NCI-H2081 (cell line): ENCODE data around the gene VTI1B.
"Not testable (repeated sequence)": the region's sequence is repeated elsewhere in the genome, so short reads cannot be mapped to it uniquely, and the experiment has no call there.

Source experiments
- DNase-seq, 2 experiments: peaks; one replicate each; lab custom pipeline; 2025; lab: John Stamatoyannopoulos, UW

VTI1B gene, protein sequence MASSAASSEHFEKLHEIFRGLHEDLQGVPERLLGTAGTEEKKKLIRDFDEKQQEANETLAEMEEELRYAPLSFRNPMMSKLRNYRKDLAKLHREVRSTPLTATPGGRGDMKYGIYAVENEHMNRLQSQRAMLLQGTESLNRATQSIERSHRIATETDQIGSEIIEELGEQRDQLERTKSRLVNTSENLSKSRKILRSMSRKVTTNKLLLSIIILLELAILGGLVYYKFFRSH

DNA sequence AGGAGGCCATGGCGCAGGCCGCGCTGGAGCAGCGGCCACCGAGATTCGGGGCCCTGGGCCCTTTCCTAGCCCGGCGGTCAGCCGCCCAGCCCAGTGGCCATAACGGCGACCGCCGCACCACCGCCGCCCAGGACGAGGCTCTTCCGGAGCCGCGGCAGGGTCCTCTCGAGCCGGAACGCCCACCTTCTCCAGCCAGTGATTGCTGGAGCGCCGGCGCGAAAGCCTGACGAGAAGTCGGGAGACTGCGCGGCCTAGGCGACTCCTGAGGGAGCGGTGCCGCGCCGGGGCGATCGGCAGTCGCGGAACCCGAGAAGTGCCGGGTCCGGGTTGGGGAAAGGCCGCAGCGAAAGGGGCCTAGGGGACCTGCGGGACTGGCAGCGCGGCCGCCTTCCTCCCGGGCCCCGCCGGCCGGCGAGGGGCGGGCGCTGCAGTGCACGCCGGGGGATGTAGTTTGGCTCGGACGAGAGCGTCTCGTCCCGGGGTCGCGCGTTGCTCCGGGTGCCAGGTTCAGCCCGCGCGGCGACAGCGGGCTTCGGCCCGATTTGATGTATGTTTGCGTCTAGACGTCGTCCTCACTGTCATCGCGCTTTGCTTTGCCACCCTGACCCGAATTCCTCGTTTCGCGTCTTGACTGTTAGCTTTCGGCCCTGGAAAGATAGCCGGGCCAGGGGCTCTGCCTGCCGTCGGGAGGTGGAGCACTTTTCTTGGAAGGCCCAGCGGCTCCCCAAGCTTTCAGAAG, at the start of gene VTI1B:
TSS of gene VTI1B (minus strand) at position 153 of the 739 bp plus-strand sequence. CDS start at position 10, 143 bp downstream.
- DNase-seq = peak; percentile 76 to 77

DNA sequence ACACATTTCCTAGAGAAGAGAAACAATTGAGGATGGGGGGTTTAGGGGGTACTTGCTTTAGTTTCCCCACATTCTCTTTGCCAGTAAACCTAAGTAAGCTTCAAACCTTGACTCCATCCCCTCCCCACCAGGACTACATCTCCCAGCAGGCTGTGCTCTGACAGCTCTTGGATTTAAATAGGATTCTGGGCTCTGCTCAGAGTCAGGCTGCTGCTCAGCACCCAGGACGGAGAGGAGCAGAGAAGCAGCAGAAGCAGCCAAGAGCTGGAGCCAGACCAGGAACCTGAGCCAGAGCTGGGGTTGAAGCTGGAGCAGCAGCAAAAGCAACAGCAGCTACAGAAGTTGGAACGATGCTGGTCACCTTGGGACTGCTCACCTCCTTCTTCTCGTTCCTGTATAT, 47.9 kb upstream of the VTI1B start:
- DNase-seq = no peak

DNA sequence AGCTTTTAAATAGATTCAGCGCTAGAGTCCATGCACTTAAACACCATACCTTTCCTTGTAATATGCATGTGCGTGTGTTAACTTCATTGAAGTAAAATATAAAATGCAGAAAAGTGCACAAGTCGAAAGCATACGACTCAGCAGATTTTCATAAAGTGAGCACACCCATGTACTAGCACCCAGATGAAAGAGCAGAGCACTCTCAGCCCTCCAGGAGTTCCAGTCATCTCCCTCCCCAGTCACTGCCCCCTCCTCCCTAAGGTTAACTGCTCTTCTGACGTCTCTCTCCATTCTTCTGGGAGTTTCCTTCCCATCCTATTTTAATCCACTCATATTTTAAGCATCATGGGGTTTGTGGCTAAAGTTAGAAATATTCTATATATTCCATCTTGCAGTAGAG, 47.4 kb upstream of the VTI1B start:
- no peak for DNase-seq

DNA sequence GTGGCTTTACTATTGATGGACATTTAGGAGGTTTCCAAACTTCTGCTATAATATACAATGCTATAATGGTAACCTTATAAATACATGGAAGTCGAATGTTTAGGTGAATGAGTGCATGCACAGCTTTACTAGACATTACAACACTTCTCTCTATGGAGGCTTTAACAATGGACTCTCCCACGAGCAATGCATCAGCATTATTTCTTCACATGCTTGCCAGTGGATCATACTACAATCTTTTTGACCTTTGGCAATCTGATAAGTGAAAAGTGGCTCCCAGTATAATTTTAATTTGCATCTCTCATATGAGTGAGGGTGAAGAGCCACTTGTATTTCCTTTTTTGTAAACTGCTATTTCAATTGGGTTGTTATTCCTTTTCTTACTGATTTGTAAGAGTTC, 45.4 kb upstream of the VTI1B start:
- DNase-seq = no peak

DNA sequence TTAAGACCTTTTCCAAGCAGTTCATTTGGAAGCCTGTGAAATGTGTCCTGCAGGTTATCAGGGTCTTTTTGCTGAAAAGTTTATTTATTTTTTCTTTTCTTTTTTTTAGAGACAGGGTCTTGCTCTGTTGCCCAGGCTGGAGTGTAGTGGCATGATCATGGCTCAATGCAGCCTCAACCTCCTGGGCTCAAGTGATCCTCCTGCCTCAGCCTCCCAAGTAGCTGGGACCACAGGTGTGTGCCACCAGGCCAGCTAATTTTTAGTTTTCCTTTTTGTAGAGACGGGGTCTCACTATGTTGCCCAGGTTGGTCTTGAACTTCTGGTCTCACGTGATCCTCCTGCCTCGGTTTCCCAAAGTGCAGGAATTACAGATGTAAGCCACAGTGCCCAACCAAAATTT, 45.0 kb upstream of the VTI1B start:
- not testable (repeated sequence) for DNase-seq

DNA sequence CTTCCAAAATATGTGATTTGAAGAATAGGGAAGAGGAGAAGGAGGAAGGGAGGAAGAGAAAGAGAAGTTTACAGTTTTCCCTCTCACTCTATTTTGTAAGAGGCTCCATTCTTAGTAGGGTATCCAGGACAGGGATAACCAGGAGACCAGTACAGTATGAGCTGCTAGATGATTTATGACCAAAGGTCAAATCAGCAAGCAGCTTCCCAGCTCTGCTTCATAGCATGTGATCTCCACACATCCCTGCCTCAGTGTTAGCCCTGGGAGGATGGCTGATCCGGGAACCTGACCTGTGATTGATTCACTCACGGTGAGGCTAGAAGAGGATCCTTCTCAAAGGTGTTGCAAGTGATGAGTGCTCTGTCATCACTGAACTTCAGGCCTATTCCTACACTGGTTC, 43.8 kb upstream of the VTI1B start:
- DNase-seq = no peak

DNA sequence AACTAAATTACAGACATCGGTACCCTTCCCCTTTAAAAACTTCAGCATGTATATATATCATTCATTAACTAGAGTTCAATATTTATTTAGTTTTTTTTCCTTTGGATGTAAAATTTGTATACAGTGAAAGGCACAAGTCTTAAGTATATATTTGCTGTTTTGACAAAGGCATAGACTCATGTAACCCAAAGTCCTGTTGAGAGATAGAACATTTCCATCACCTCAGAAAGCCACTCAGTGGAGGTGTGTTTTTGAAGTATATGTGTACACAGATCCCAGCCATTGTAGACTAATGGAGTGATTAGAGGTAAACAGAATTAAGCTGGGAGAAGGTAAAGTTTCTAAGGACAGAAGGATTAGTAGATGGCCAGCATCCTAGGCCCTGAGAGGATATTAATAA, 42.6 kb upstream of the VTI1B start:
- no peak for DNase-seq

DNA sequence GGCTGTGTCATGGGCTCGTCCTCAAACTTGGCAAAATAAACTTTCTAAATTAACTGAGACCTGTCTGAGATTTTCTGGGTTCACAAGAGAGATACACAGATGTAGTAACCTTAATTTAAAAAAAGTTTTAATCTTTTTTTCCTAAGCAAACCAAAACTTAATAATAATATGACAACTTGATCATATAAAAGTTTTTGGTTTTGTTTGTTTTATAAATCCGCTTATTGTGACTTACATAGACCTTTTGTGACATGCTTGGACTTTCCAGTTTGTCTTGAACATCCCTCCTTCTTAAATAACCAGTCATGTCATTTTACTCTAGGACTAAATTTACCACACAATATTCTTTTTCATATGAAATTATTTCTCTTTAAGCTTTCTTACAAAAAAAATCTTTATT, 35.8 kb upstream of the VTI1B start:
- no peak for DNase-seq

DNA sequence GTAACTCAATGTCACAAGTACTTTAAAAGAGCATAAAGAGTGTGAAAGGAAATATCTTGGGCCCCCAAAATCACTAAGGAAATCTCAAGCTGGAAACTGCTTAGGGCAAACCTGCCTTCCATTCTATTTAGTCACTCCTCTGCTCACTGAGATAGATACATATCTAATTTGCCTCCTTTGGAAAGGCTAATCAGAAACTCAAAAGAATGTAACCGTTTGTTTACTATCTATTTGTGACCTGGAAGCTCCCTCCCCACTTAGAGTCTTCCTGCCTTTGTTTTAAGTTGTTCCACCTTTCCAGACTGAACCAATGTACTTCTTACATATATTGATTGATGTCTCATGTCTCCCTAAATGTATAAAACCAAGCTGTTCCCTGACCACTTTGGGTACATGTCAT, 35.4 kb upstream of the VTI1B start:
- DNase-seq = not testable (repeated sequence)

DNA sequence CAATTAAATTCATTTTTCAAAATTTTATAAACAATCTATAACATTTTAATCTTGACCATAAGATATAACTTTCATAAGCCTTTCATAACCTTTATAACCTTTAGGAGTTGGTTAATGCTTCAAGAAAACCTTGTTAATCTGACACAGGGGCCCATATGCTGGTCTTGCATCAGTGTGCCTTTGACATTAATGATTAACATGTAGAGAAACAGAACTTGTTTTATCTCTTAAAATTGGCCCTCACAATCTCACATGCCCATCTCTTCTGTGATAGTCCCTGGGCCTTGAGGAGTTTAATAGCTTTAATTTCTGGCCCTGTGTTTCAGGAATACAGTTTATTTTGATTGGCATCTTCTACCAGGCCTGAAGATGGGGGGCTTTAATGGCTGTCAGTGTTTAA, 34.9 kb upstream of the VTI1B start:
- DNase-seq = not testable (repeated sequence)

DNA sequence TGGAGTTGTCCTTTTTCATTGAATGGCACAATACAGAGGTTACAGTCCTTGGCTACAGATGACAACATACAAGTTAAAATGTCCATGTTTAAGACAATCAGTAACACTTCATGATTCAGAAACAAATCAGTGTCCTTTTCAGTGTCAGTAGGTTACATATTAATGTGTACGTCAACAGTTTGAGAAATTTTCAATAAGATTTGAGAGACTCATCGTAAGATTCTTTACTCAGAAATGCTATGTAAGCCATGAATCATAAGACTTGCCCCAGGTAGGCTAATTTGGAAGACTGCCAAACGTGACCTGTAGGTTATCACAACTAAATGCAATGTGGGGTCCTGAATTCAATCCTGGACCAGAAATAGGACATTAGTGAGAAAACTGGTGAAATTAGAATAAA, 30.8 kb upstream of the VTI1B start:
- DNase-seq = no peak

DNA sequence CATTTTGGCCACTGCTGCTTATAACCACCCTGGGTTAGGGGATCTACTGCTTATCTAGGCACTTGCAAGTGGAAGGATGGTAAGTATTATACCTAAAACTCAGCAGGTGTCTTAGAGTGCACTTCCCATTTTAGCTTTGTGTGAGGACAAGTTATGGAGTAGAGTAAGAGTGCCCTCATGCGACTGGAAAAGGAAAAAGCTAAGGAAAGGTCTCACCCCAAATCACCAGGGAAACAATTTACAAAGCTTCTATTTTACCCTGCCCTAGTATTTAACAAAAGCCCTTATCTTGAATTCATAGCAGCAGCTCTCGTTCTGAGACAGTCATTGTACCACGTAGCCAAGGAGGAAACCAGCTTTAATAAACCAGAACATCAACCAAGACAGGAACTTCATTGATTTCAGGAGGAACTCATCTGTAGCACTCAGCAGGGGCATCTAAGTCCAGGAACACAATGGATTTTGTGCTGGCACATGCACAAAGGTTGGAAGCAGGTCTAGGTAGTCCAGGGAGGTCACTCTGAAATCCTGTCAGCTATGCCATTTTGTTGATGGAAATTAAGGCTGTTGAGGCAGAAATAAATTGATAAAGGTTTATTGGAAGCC, 30.2 kb upstream of the VTI1B start:
- peak; percentile 58 to 79 for DNase-seq

DNA sequence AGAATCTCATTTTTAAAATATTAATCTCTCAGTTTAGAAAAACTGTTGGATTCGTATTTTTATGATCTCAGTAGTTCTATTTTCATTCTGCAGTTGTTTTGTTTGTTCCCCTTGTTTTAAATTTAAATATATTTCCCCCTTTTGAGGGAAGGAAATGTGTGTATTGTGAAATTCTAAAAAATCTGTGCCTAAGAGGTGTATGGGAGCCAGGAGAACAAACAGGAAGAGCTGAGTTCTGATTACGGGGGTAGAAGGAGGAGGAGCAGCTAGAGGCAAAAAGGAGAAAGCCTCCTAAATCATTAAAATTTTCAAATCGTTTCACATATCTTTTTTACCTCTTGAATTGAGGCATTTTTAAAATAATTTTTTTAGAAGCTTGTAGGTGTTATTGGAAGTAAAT, 29.6 kb upstream of the VTI1B start:
- no peak for DNase-seq

DNA sequence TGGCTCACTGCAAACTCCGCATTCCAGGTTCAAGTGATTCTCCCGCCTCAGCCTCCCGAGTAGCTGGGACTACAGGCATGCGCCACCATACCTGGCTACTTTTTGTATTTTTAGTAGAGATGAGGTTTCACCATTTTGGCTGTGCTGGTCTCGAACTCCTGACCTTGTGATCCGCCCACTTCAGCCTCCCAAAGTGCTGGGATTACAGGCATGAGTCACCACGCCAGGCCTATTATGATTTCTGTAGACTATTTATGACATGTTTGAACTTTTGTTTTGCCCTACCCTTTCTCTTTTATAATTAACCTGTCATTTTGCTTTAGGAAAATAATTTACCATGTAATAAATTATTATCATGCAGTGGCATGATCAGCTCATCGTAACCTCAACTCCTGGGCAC, 27.1 kb upstream of the VTI1B start, which contains the start of gene RDH12:
TSS of gene RDH12 (plus strand) at position 395 of the 400 bp plus-strand sequence. CDS start 20,757 bp downstream, outside the sequence.
- not testable (repeated sequence) for DNase-seq

DNA sequence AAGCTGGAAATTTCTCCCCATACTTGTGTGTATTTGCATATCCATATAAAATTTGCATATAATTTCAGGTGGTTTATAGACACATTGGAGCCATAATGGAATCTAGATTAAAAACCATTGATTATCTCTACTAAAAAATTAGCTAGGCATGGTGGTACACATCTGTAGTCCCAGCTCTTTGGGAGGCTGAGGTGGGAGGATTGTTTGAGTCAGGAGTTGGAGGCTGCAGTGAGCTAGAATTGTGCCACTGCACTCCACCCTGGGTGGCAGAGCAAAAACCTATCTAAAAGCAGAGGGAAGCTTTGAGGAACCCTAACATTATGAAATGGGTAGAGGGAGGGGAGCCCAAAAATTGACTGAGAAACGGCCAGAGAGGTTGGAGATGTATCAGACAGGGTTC, 23.7 kb upstream of the VTI1B start:
- DNase-seq = no peak

DNA sequence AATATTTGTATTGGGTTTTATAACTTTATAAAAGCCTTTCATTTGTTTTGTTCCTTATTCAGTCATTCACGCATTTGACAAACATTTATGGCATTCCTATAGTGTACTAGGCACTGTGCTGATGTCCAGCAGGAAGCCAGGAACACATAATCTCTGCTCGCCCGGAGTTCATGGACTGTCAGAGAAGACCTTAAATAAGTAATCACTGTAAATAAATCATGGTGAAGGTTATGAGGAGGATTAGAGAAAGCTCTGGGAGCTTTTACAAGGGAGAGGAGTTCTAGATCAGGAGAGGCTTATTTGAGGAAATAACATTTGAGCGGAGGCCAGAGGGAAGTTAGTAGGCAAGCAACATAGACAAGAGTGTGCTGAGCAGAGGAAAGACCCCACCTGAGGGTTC, 22.6 kb upstream of the VTI1B start:
- no peak for DNase-seq

DNA sequence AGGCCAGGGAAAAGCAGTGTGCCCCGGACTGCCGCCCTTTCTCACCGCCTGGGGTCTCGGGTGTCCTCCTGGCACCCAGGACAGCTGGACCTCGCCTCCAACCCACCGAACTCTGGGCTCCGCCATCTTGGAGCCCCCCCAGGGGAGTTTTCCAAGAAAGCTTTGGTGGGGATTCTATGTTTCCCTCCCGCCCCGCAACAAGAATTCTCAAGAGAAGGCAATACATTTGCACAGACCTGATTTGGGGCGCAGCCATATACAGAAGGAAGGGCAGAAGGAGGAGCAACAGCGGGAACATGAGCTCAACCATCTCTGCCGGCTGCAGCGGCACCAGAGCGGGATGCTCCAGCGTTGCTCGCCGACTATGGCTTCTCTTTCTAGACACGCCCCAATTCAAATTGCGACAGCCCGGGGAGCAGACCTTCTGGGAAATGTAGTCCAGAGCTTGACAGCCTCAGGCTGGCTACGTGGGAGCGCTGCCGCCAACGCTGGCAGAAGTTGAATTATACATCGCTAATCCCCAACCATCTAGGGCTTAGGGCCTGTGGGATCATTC, 21.0 kb upstream of the VTI1B start, which contains the start of gene RDH11:
TSS of gene RDH11 (minus strand) at position 371 of the 556 bp plus-strand sequence. CDS start at position 310, 61 bp downstream.
- peak; percentile 90 to 93 for DNase-seq

DNA sequence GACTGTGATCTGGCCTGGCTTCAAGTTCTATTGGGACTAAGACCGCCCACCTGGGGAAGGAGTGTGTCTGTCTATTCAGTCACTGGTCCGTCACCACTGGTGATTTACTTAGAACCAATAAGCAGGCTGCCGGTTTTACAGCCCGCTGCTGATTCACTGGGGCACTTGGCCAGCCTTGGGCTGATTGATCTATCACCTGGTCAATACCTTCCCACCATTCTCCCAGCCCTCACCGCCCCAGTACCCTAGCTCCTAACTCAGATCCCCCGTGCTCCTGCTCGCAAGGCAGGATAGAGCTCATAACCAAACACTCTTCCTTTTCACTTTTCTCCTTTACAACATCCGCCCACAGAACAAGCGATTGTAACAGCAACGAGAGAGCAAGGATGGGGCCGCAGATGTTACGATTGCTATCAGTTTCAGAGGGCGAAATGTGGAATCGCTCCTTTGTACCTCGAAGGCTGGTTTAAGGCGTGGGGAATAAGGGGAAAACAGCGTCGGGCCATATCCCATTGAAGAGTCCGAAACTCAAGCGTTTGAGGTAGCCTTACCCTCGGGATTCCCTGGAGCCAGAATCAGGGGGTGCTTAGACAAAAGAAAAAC, 20.5 kb upstream of the VTI1B start:
- peak; percentile 75 to 94 for DNase-seq

DNA sequence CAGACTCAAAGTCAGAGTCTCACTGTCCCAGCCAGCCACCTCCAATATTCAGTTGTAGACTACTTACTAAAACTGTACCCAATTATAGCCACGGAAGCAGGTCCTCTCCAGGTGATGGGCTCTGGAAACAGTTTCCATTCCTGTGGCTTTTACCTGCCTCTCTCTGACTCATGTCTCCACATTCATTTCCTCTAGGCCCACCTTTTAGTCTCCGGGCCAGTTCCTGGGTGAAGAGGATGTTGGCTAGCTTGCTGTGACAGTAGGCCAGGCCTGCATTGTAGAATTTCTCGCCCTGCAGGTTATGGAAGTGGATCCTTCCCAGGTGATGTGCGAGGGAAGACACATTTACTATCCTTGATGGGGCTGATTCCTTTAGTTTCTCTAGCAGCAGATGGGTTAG, 15.6 kb upstream of the VTI1B start:
- no peak for DNase-seq

DNA sequence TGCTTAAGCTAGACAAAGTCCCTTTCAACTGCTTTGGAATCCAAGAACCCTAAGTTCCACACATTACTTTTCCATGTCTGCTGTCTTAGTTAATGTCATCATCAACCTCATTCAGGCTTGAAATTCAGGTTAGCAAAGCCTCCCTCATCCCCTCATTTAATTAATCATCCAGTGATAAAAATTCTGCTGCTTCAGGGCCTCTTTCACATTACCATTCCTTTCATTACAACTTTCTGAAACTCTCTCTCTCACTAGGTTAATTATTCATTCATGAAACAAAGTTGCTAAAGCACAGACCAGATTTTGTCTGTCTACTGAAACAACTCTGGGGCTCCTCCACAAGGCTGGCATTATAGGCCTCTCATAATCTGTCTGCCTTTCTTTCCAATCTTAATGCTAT, 9.4 kb upstream of the VTI1B start:
- DNase-seq = no peak

DNA sequence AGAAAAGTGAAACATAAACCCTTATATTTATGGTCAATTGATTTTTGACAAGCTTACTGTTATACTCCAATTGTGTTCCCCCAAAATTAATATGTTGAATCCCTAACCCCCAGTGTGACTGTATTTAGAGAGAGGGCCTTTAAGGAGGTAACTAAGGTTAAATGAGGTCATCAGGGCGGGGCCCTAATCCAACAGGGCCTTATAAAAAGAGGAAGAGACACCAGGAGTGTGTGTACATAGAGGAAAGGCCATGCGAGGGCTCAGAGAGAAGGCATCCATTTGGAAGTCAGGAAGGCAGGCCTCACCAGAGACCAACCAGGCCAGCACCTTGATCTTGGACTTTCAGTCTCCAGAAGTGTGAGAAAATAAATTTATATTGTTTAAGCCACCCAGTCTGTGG, 6.5 kb upstream of the VTI1B start:
- no peak for DNase-seq

DNA sequence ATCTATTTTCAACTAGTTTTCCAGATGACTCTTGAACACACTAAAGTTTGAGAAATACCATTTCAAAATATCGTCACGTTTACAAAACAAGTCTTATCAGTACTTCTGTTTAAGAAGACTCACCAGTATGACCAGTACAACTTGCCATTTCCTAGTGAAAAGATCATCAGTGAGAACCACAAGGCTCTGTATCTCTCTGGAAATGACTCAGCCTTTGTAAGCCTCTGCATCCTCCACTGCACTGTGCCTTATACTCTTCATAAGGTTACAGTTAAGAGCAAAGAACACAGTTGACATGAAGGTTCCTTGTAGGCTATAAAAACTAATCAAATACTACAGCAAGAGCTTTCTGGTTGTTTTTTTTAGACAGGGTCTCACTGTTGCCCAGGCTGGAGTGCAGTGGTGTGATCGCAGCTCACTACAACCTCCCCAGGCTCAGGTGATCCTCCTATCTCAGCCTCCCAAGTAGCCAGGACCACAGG, 5.7 kb upstream of the VTI1B start:
- no peak for DNase-seq
